ENCODE results near the gene HAGH.

HAGH gene

DNA sequence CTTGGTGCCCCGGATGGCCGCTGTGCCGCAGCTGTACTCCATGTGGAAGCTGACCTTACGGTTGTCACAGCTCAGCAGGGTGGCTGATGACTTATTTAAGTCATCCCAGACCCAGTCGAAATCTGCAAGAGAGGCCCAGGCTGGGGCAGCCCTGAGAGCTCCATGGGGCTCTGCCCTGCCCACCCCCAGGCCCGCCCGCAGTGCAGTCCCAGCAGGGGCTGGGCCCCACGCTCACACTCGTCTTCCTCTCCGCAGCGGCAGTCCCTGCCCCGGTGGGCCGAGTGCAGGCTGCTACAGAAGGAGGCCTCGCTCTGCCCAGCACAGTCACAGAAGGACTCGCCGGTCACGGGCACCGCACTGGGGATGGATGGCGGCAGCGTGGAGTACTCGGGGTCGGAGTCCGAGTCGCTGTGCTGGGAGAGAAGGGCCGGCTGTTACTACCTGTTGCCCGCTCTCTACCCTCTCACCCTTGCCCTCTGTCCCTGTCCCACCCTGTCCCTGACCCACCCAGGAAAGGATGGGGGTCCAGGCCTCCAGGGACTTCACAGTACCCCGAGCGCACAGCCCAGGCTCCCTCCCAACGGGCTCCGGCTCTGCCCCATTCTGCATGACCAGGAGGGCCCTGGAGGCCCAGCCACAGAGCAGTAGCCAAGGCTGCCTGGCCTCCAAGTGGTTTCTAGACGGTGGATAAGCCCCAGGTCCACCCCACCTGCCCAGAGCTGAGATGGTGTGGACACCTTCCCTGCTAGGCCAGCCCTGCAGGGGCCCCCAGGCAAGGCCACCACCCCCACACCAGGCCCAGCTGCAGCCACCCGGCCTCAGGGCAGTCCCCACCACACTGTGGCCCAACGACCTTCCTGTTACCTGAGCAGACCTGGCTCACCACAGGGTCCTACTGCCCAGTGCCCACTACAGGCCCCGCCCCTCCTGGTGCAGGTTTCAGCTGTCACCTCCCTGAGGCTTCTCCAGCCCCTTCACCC, 48.1 kb downstream of the HAGH start:
- H3K4me3 ChIP-seq (replicated peaks in 1 of 2; ENCODE audit: low read depth in 2 of 2, low read length in 2 of 2): no peak overlapping the region
- TF ChIP-seq, protein P1, sequence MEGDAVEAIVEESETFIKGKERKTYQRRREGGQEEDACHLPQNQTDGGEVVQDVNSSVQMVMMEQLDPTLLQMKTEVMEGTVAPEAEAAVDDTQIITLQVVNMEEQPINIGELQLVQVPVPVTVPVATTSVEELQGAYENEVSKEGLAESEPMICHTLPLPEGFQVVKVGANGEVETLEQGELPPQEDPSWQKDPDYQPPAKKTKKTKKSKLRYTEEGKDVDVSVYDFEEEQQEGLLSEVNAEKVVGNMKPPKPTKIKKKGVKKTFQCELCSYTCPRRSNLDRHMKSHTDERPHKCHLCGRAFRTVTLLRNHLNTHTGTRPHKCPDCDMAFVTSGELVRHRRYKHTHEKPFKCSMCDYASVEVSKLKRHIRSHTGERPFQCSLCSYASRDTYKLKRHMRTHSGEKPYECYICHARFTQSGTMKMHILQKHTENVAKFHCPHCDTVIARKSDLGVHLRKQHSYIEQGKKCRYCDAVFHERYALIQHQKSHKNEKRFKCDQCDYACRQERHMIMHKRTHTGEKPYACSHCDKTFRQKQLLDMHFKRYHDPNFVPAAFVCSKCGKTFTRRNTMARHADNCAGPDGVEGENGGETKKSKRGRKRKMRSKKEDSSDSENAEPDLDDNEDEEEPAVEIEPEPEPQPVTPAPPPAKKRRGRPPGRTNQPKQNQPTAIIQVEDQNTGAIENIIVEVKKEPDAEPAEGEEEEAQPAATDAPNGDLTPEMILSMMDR (IDR thresholded peaks at IDR 0.05; ENCODE audit: low read depth, low read length): no peak
- no peak for DNase-seq (ENCODE audit: low read depth in 2 of 2)

DNA sequence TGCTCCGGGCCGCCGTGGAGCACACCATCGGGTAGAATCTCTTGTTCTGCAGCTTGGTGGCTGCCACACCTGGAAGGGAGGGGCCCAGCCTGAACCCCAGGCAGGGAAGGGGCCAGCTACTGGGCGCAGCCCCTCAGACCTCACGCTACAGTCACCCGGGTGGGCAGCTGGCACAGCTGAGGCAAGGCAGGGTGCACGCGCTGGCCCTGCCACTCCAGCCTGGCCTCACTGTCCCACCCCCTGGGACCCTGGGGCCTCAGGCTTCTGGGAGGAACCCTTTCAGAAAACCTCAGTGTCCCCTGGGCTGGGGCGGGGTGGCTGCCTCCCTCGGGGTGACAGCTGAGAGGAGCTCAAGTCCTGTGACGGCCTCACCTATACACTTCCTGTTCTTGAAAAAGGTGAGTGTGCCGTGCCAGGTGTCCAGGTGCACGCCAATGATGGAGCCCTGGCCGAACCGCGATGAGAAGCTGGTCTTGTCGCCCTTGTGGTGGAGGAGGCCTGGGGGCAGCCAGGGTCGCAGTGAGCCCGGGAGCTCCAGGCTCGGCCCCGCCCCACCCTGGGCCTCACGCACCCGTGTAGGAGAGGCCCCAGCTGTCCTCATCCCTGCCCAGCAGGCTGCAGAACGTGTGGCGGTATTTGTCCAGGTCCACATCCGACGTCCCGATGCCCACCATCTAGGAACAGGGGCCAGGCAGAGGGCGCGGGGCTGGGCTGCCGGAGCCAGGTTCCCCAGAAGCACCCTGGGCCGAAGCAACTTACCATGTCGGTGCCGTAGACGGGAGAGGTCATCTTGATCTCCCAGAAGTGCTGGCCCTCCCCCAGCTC, 49.0 kb downstream of the HAGH start:
- TF ChIP-seq, protein P1 (IDR thresholded peaks at IDR 0.05; ENCODE audit: low read depth, low read length): no peak
- no peak overlapping the region for H3K4me3 ChIP-seq (replicated peaks in 1 of 2; ENCODE audit: low read depth in 2 of 2, low read length in 2 of 2)
- no peak for DNase-seq (ENCODE audit: low read depth in 2 of 2)

DNA sequence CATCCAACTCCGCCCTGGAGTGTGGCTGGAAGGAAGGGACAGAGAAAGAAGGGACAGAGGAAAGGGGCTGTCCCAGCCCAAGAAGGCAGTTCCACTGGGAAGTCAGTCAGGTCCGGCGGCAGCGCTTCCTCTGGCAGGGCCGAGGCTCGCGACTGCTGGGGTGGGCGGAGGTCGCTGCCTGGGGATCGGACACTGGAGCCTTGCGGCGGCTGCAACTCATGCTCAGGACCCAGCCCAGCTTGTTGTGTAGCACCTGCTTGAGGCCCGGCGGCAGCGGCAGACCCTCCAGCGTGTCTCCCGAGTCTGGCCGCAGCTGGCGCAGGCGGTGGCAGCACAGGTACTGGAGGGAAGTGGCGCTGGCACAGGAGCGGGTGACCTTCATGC, 49.6 kb downstream of the HAGH start:
- TF ChIP-seq, protein P1 (IDR thresholded peaks at IDR 0.05; ENCODE audit: low read depth, low read length): no peak
- H3K4me3 ChIP-seq (replicated peaks in 1 of 2; ENCODE audit: low read depth in 2 of 2, low read length in 2 of 2): no peak overlapping the region
- DNase-seq (ENCODE audit: low read depth in 2 of 2): no peak

DNA sequence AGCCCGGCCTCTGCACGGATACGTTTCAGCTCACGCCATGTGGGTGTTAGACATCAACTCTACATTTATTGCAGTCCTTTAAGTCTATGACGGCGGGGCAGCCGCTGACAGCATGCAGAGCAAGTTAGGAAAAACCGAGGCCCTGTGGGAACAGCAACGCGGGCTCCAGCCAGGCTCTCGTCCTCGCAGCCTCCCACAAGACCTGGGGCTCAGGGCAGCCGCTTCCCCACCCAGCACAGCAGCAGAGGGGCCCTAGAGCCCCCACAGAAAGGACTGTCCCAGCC, 50.0 kb downstream of the HAGH start:
- DNase-seq (ENCODE audit: low read depth in 2 of 2): no peak
- no peak overlapping the region for H3K4me3 ChIP-seq (replicated peaks in 1 of 2; ENCODE audit: low read depth in 2 of 2, low read length in 2 of 2)
- TF ChIP-seq, protein P1 (IDR thresholded peaks at IDR 0.05; ENCODE audit: low read depth, low read length): no peak

DNA sequence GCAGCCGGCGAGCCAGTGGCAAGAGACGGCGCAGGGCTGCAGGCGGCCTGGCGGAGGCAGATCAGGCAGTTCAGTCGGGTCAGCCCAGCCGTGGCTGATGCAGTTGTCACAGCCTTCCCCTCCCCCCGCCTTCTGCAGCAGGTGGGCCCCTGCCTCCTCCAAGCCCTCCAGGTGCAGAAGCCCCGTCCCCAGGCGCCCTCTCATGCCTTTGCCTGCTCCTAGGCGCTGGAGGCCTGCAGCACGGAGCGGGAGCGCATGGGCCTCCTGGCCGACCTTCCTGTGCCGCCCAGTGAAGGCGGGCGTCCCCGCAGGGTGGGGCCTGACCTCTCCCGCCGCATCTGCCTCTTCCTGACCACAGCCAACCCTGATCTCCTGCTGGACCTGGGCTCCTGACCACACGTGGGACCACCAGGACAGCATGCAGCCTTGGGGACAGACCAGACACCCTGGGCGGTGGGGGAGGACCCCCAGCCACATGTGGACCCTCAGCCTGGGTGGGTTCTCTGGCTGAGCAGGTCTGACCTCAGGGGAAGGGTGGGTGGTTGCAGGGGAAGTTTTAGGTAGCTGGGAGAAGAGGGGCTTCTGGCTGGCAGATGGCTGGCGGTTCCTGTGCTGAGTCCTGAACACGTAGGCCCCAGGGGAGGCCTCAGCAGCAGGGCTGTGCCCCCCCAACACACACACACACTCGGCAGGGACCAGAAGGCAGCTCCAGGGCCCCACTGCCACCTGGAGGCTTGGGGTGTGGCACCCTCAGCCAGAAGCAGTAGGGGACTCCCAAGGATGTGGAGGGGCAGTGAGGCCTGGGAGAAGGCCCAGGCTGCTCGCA, 50.6 kb downstream of the HAGH start:
- TF ChIP-seq, protein P1 (IDR thresholded peaks at IDR 0.05; ENCODE audit: low read depth, low read length): no peak
- no peak for DNase-seq (ENCODE audit: low read depth in 2 of 2)
- H3K4me3 ChIP-seq (replicated peaks in 1 of 2; ENCODE audit: low read depth in 2 of 2, low read length in 2 of 2): no peak overlapping the region

DNA sequence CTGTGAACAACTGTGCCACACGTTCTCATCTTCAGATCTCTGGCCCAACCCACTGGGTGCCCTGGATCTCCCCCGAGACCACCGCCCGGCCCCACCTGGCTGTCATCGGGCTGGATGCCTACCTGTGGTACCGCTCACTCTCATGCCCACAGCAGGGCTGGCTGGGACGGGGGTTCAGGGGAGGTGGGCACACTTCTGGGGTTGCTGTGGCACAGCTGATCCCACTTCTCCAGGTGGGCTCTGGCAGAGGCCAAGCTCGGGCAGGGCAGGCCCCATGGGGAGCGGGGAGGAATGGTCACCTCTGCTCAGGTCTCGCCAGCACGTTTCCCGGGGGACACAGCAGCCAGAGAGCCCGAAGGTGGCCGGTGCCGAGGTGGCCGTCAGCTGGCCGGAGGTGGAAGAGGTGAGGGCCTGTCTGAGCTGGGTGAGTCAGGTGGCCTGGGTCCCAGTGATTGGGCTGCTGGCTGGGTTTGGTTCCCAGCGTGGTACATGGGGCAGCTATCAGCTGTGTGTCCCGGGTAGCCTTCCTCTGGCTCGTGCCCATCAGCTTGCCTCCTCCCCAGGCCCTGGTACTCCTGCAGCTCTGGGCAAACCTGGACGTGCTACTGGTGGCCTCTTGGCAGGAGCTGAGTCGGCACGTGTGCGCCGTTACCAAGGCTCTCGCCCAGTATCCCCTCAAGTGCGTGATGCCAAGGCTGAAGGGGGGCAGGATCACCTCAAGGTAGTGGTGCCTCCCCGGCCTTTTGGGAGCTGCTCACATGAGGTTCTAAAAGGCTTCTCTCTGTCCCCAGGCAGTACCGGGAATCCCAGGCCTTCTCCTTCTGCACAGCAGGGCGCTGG, 51.4 kb downstream of the HAGH start:
- TF ChIP-seq, protein P1 (IDR thresholded peaks at IDR 0.05; ENCODE audit: low read depth, low read length): no peak
- no peak overlapping the region for H3K4me3 ChIP-seq (replicated peaks in 1 of 2; ENCODE audit: low read depth in 2 of 2, low read length in 2 of 2)
- DNase-seq (ENCODE audit: low read depth in 2 of 2): no peak

All from cardiac fibroblast (primary cell).